ENCODE measurements around the gene CTNNA3.
"Not testable (repeated sequence)": the region's sequence is repeated elsewhere in the genome, so short reads cannot be mapped to it uniquely, and the experiment has no call there.

The CTNNA3 gene

GRCh38 chr10:67573484-67573883, 122.5 kb downstream of the CTNNA3 start:
- Histone ChIP-seq H4K20me1 (ENCODE audit: low read depth, low read length) (no peaks in the 10 kb centered on the region), H2AFZ (ENCODE audit: low read depth, low read length, severe bottlenecking) (no peak overlapping the region), H3F3A (ENCODE audit: insufficient read depth) (no peaks in the 10 kb centered on the region), H3K4me2 (ENCODE audit: low read depth, low read length, poor library complexity, severe bottlenecking) (no peak overlapping the region), H3K79me2 (ENCODE audit: insufficient read depth, low read length) (no peaks in the 10 kb centered on the region), H3K9me3 (ENCODE audit: insufficient read depth, low read length) (no peaks in the 10 kb centered on the region), H3K27ac (ENCODE audit: low read depth, low read length) (no peak overlapping the region), H3K9ac (ENCODE audit: low read length) (no peak overlapping the region), H3K4me3 (ENCODE audit: insufficient read depth, low read length, poor library complexity, severe bottlenecking) (no peak overlapping the region), H3K9me2 (replicated peaks; ENCODE audit: insufficient read depth, low read length) (no peaks in the 10 kb centered on the region), H3K27me3 (ENCODE audit: low read length) (no peaks in the 10 kb centered on the region), H3K36me3 (ENCODE audit: low read length) (no peaks in the 10 kb centered on the region)
- TF ChIP-seq EZH2phosphoT487 (conservative IDR thresholded peaks at IDR 0.05; ENCODE audit: low read length): no peak

- Histone ChIP-seq H3K79me2 (ENCODE audit: insufficient read depth, low read length) (no peaks in the 10 kb centered on the region), H3K9me3 (ENCODE audit: insufficient read depth, low read length) (no peaks in the 10 kb centered on the region), H3F3A (ENCODE audit: insufficient read depth) (no peaks in the 10 kb centered on the region), H4K20me1 (ENCODE audit: low read depth, low read length) (no peaks in the 10 kb centered on the region), H3K9me2 (replicated peaks; ENCODE audit: insufficient read depth, low read length) (no peaks in the 10 kb centered on the region), H2AFZ (ENCODE audit: low read depth, low read length, severe bottlenecking) (no peak overlapping the region), H3K27me3 (ENCODE audit: low read length) (no peaks in the 10 kb centered on the region), H3K9ac (ENCODE audit: low read length) (no peak overlapping the region), H3K4me3 (ENCODE audit: insufficient read depth, low read length, poor library complexity, severe bottlenecking) (no peak overlapping the region), H3K36me3 (ENCODE audit: low read length) (no peaks in the 10 kb centered on the region), H3K4me2 (ENCODE audit: low read depth, low read length, poor library complexity, severe bottlenecking) (no peak overlapping the region), H3K27ac (ENCODE audit: low read depth, low read length) (no peak overlapping the region)
- no peak for TF ChIP-seq EZH2phosphoT487 (conservative IDR thresholded peaks at IDR 0.05; ENCODE audit: low read length)
- TF ChIP-seq CTCF (IDR thresholded peaks at IDR 0.05; ENCODE audit: insufficient read depth, low read length, poor library complexity, severe bottlenecking): no peak
Measured at GRCh38 chr10:67571503-67571902, 124.5 kb downstream of the CTNNA3 start.

- H3K79me2 ChIP-seq (ENCODE audit: insufficient read depth, low read length); H3K27ac ChIP-seq (ENCODE audit: low read depth, low read length); H3K4me2 ChIP-seq (ENCODE audit: low read depth, low read length, poor library complexity, severe bottlenecking); H4K20me1 ChIP-seq (ENCODE audit: low read depth, low read length); H3K9me3 ChIP-seq (ENCODE audit: insufficient read depth, low read length); H3K36me3 ChIP-seq (ENCODE audit: low read length); H3K9ac ChIP-seq (ENCODE audit: low read length); H2AFZ ChIP-seq (ENCODE audit: low read depth, low read length, severe bottlenecking); H3K9me2 ChIP-seq (replicated peaks; ENCODE audit: insufficient read depth, low read length); H3K27me3 ChIP-seq (ENCODE audit: low read length); H3K4me3 ChIP-seq (ENCODE audit: insufficient read depth, low read length, poor library complexity, severe bottlenecking); H3F3A ChIP-seq (ENCODE audit: insufficient read depth): not testable (repeated sequence)
Measured at GRCh38 chr10:67558311-67558710, 137.7 kb downstream of the CTNNA3 start.

GRCh38 chr10:67553254-67553653, 142.7 kb downstream of the CTNNA3 start:
- TF ChIP-seq EZH2phosphoT487 (conservative IDR thresholded peaks at IDR 0.05; ENCODE audit: low read length) (no peak), CTCF (IDR thresholded peaks at IDR 0.05; ENCODE audit: insufficient read depth, low read length, poor library complexity, severe bottlenecking) (no peak)
- H3K79me2 ChIP-seq (ENCODE audit: insufficient read depth, low read length): no peaks in the 10 kb centered on the region
- H2AFZ ChIP-seq (ENCODE audit: low read depth, low read length, severe bottlenecking): no peak overlapping the region
- H3K4me2 ChIP-seq (ENCODE audit: low read depth, low read length, poor library complexity, severe bottlenecking): no peak overlapping the region
- no peaks in the 10 kb centered on the region for H3K36me3 ChIP-seq (ENCODE audit: low read length)
- H3K9me3 ChIP-seq (ENCODE audit: insufficient read depth, low read length): no peaks in the 10 kb centered on the region
- no peak overlapping the region for H3K9ac ChIP-seq (ENCODE audit: low read length)
- no peaks in the 10 kb centered on the region for H4K20me1 ChIP-seq (ENCODE audit: low read depth, low read length)
- H3K27ac ChIP-seq (ENCODE audit: low read depth, low read length): no peak overlapping the region
- H3K9me2 ChIP-seq (replicated peaks; ENCODE audit: insufficient read depth, low read length): no peaks in the 10 kb centered on the region
- H3K4me3 ChIP-seq (ENCODE audit: insufficient read depth, low read length, poor library complexity, severe bottlenecking): no peak overlapping the region
- no peaks in the 10 kb centered on the region for H3K27me3 ChIP-seq (ENCODE audit: low read length)
- no peaks in the 10 kb centered on the region for H3F3A ChIP-seq (ENCODE audit: insufficient read depth)
